MM.1S (cell line): ENCODE data around the gene CYP4V2.

Experiments used
- CTCF ChIP-seq: fragments of 300-600 bp; sonication (generic); IDR thresholded peaks from 2 replicates; pipeline ENCODE4 v1.5.1; 2016; ENCODE audit warnings: antibody characterized with exemption, low read length, mixed read lengths
- EZH2 ChIP-seq: fragments of 300-600 bp; sonication (generic); optimal IDR thresholded peaks from 2 replicates; pipeline ENCODE3; 2017; ENCODE audit warnings: low read depth, mild to moderate bottlenecking, antibody characterized with exemption, low read length, mixed read lengths
- EZH2phosphoT487 ChIP-seq: fragments of 300-600 bp; sonication (generic); IDR thresholded peaks from 2 replicates; pipeline ENCODE4 v1.6.1; 2018; ENCODE audit warnings: antibody characterized with exemption, low read length

DNA sequence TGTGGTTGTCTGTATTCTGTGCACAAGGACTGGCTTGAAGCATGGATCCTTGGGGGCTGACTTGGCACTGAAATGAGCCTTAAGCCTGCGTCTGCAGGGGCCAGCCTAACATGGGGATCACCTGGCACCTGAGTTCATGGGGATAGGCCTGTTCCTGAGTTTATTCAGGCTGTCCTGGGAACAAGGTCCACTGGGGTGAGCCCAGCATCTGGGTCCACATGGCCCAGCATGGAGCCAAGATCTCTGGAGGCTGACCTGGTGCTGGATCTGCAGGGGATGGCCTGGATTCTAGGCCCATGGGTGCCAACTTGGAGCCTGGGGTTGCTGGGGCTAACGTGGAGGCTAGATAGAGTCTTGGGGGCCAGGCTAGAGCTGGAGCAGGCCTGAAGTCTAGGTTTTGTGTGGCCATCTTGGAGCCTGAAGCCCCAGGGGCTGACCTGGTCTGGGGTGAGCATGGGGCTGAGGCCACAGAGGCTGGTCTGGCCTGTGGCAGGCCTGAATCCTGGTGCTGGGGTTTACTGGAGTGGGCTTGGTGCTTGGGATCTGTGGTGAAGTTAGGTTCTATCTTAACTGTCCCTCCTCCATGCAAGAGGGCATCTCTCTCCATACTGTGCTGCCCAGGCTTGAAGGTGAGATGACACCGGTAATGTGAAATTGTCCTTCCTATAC lies 35.3 kb downstream of the CYP4V2 start:
- TF ChIP-seq CTCF, result no peak
- no peak for TF ChIP-seq EZH2phosphoT487
- no peak for TF ChIP-seq EZH2
